Cardiac muscle cell (in vitro differentiated cells and primary cell): ENCODE measurements around the gene RASSF1. TPM values are rescaled to one million over a fixed set of nuclear protein-coding genes. Genes with fewer than 3 reads are reported as not detected.
A peak's percentile ranks its signal among the peaks of the same experiment; 100 is the strongest.

Source experiments
- DNase-seq, 2 donors: peaks; one replicate each; pipeline versions ENCODE4 v3.0.0 to v3.0.0-alpha.2; 2010 to 2017; ENCODE audit warnings: low read depth in 1 of 2, low spot score in 1 of 2
- H3K27ac ChIP-seq: fragments of 200-600 bp; sonication (generic); 2 replicates; pipeline ENCODE4 v1.5.1; 2016
- H3K27me3 ChIP-seq: fragments of 200-600 bp; sonication (generic); 2 replicates; pipeline ENCODE4 v1.6.0; 2016; ENCODE audit warnings: control low read depth
- H3K36me3 ChIP-seq: fragments of 200-600 bp; sonication (generic); 2 replicates; pipeline ENCODE4 v1.5.1; 2016; ENCODE audit warnings: control low read depth
- H3K4me1 ChIP-seq: fragments of 200-600 bp; sonication (generic); 2 replicates; pipeline ENCODE4 v1.8.1; 2017; ENCODE audit warnings: low read depth, mild to moderate bottlenecking, mixed run types
- H3K4me3 ChIP-seq: fragments of 200-600 bp; sonication (generic); 2 replicates; pipeline ENCODE4 v1.5.1; 2016; ENCODE audit warnings: mild to moderate bottlenecking
- H3K9me3 ChIP-seq: fragments of 200-600 bp; sonication (generic); 2 replicates; pipeline ENCODE4 v1.5.1; 2017; ENCODE audit warnings: low read depth, mild to moderate bottlenecking, control low read depth
- CTCF ChIP-seq: IDR thresholded peaks from 2 replicates; pipeline ENCODE4 v1.5.1; 2012; ENCODE audit warnings: low read depth, mild to moderate bottlenecking, low read length
- polyA plus RNA-seq: library from polyadenylated mRNA; unstranded; fragments of >200 nt; fragmentation: Nextera tagmentation; extraction: Ambion mirVana; gene quantifications from 2 replicates; pipeline ENCODE4 v1.2.1, GENCODE V29; 2016
- total RNA-seq: library from RNA; depleted of rRNA; stranded (reverse); fragments of >200 nt; gene quantifications from 2 replicates; pipeline ENCODE4 v1.2.3, GENCODE V29; 2016

Gene RASSF1
- total and polyA plus RNA-seq, 2 experiments from 2014 or later: 23.1 to 23.8 TPM

GRCh38 chr3:50303013-50303815 lies 37.4 kb downstream of the RASSF1 start, which contains the start of gene HYAL1:
Gene HYAL1, minus strand, starts transcription at chr3:50303574. Its CDS starts 618 bp downstream, at chr3:50302956.
- peak within 1 kb of the TSS; percentile 76 for H3K27ac ChIP-seq
- H3K4me1 ChIP-seq: peaks cover 15% of the 10 kb centered on the region
- DNase-seq: peak; percentile 36 to 60
- H3K4me3 ChIP-seq: no peak within 1 kb of the TSS
- no peaks in the 10 kb centered on the region for H3K27me3 ChIP-seq
- H3K36me3 ChIP-seq: no peaks in the 10 kb centered on the region
- peak; percentile 16 for TF ChIP-seq CTCF
- no peaks in the 10 kb centered on the region for H3K9me3 ChIP-seq

DNA sequence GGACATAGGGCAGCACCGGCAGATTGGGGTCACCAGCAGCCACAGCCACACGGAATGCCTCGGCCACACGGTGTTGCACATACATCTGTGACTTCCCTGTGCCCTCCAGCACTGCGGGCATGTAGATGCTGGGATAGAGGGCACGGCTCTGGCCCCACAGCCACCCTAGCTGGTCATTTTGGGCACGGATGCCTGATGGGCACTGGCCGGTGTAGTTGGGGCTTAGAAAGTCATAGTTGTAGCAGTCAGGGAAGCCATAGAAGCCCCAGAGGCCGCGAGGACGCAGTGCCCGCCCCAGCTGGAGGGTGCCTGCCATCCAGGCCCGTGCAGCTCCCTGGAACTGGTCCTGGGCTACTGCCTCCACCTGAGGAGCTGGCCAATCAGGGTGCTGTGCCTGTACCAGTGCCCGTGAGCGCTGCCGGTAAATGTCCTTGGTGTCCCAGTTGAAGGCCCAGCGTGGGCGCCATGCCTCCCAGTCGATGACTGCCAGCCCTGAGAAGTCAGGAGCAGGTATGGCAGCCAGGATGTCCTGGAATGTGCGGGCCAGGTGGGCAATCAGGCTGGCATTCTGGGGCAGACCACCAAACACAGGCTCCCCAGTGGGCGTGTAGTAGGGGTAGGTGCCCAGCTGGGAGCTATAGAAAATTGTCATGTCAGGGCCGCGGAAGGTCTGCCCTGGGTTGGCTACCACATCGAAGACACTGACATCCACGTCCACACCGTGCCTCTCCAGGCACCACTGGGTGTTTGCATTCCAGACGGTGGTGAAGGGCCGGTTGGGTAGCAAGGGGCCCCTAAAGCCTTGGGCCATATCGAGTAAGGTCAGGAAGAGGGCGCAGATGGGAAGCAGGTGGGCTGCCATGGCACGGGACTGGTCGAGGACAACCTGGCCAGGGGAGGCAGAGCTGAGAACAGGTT lies 38.3 kb downstream of the RASSF1 start:
- no peaks in the 10 kb centered on the region for H3K9me3 ChIP-seq
- H3K27me3 ChIP-seq: no peaks in the 10 kb centered on the region
- DNase-seq: no peak
- H3K27ac ChIP-seq: peak overlapping the region; percentile 76
- H3K4me1 ChIP-seq: peaks cover 15% of the 10 kb centered on the region
- H3K4me3 ChIP-seq: no peak overlapping the region
- no peak for TF ChIP-seq CTCF
- no peaks in the 10 kb centered on the region for H3K36me3 ChIP-seq

DNA sequence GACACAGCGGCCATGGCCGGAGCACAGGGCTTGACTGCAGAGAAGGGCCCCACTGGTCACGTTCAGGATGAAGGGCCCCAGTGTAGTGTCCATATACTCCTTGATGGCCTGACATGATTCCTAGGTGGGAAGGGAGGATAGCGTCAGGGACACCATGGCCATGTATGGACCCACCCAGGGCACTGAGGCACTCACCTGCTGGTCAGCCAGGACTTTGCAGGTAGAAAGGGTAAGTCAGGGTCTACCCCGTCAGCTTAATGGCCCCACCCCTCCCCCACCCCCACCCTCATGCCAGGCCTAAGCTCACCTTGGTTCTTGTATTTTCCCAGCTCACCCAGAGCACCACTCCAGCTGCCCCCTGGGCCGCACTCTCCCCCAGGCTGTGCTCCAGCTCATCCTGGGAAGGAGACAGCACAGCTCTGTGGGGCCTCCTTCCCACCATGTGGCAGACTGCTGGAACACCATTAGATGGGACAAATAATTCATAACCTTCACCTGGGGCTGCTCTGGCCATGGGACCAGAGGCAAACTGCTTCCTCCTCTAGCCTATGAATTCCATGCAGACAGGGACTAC lies 39.9 kb downstream of the RASSF1 start:
- Histone ChIP-seq H3K4me1 (peaks cover 15% of the 10 kb centered on the region), H3K27ac (no peak overlapping the region)
- no peak for DNase-seq

GRCh38 chr3:50299929-50300680 lies 40.5 kb downstream of the RASSF1 start:
- Histone ChIP-seq H3K27me3 (no peaks in the 10 kb centered on the region), H3K4me1 (peaks cover 15% of the 10 kb centered on the region), H3K4me3 (peak overlapping the region; percentile 29), H3K36me3 (no peaks in the 10 kb centered on the region), H3K9me3 (no peaks in the 10 kb centered on the region), H3K27ac (peak overlapping the region; percentile 70)
- peak in 1 of 2 donors; percentile 40 for DNase-seq
- TF ChIP-seq CTCF: no peak

More for the DNA sequence above, 39.9 kb downstream of the RASSF1 start:
- Histone ChIP-seq H3K9me3 (no peaks in the 10 kb centered on the region), H3K4me3 (no peak overlapping the region), H3K36me3 (no peaks in the 10 kb centered on the region), H3K27me3 (no peaks in the 10 kb centered on the region)
- TF ChIP-seq CTCF: no peak

DNA sequence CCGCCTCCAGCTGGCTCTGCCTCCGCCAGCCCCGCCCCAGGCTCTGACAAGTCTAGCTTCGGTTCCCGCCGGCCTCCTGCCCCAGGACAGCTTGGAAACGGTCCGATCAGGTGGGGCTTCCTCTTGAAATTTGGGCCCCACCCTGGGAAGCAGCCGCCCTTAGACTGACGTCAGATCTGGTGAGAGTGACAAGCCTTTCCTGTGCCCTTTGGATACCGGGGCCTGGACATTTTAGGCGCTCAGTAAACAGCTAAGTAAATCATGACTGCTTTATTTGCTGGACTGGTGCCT lies 41.1 kb downstream of the RASSF1 start:
- TF ChIP-seq CTCF: no peak
- Histone ChIP-seq H3K27me3 (no peaks in the 10 kb centered on the region), H3K27ac (peak overlapping the region; percentile 70), H3K4me3 (peak overlapping the region; percentile 29), H3K36me3 (no peaks in the 10 kb centered on the region), H3K9me3 (no peaks in the 10 kb centered on the region), H3K4me1 (peaks cover 15% of the 10 kb centered on the region)
- DNase-seq: no peak
